Lower leg skin (tissue), 3 donors: ENCODE measurements around the gene PLK5.

ENCODE experiments used
- POLR2A ChIP-seq, 2 donors: fragments of 450-650 bp; IDR thresholded peaks; one replicate each; pipeline ENCODE4 v1.6.1; 2016 to 2017; ENCODE audit warnings: antibody characterized with exemption in 2 of 2, mild to moderate bottlenecking in 1 of 2, moderate library complexity in 1 of 2
- TF ChIP-seq, protein P1 (sequence below), 3 donors: fragments of 450-650 bp; IDR thresholded peaks; one replicate each; pipeline ENCODE4 v1.5.1; 2016; ENCODE audit warnings: antibody characterized with exemption in 3 of 3, mild to moderate bottlenecking in 3 of 3, moderate library complexity in 2 of 3

DNA sequence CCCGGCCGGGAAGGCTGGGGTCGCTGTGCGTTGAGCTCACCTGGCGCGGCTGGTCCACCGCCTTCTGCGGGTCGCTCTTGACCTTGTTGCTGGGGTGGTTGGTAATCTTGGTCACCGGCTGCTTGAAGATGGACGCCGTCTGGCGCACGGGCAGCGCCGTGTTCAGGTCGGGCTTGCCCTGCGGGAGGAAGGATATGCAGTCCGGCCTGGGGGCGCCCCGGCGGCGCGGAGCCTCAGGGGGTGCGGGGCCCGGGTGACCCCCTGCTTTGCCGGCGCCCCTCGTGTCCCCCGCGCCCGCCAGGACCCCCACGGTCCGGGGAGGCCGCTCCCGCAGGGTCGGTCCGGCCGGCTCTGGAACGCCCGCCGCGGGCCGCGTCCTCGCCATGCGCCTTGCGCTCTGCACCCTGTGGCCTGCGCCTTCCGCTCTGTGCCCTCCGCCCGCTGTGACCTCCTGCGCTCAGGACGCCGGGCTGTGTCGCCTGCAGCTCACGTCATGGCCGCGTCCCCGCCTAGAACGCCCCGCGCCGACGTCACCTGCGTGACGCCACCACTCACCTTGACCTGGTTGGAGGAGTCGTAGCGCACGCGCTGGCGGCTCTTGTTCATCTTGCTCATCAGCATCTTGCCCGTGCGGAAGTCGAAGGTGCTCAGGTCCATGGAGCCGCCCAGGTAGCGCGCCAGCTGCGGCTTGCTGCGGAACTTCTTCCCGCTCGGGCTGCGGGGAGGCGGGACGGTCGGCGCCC lies 60.8 kb downstream of the PLK5 start:
- no peak for TF ChIP-seq POLR2A (IDR thresholded peaks at IDR 0.05)
- TF ChIP-seq, protein P1, sequence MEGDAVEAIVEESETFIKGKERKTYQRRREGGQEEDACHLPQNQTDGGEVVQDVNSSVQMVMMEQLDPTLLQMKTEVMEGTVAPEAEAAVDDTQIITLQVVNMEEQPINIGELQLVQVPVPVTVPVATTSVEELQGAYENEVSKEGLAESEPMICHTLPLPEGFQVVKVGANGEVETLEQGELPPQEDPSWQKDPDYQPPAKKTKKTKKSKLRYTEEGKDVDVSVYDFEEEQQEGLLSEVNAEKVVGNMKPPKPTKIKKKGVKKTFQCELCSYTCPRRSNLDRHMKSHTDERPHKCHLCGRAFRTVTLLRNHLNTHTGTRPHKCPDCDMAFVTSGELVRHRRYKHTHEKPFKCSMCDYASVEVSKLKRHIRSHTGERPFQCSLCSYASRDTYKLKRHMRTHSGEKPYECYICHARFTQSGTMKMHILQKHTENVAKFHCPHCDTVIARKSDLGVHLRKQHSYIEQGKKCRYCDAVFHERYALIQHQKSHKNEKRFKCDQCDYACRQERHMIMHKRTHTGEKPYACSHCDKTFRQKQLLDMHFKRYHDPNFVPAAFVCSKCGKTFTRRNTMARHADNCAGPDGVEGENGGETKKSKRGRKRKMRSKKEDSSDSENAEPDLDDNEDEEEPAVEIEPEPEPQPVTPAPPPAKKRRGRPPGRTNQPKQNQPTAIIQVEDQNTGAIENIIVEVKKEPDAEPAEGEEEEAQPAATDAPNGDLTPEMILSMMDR (IDR thresholded peaks at IDR 0.05): no peak
